SK-N-SH treated with all-trans-retinoic acid at 6 μM for 48 hours (cell line): Measurements from ENCODE around the gene MAPKAPK5.
A peak's percentile ranks its signal among the peaks of the same experiment; 100 is the strongest.
"Not testable (repeated sequence)": the region's sequence is repeated elsewhere in the genome, so short reads cannot be mapped to it uniquely, and the experiment has no call there.

Experiments used
- ATAC-seq: fragments of 200-7000 bp; cut with Tn5 transposase; 3 replicates; pipeline ENCODE4 v1.9.1; 2020; ENCODE audit warnings: mild to moderate bottlenecking, moderate library complexity
- ARNTL ChIP-seq: fragments of 450-650 bp; formaldehyde crosslinking; IDR thresholded peaks from 2 replicates; pipeline ENCODE4 v1.5.0; 2020; ENCODE audit warnings: low read depth, mild to moderate bottlenecking, moderate library complexity, borderline replicate concordance
- BACH2 ChIP-seq: fragments of 250-450 bp; sonication (Bioruptor Pico); IDR thresholded peaks from 2 replicates; pipeline ENCODE4 v1.9.0; 2021; ENCODE audit warnings: mild to moderate bottlenecking, borderline replicate concordance
- CREB5 ChIP-seq: fragments of 250-450 bp; sonication (Bioruptor Pico); IDR thresholded peaks from 2 replicates; pipeline ENCODE4 v1.5.1; 2020; ENCODE audit warnings: low read depth, mild to moderate bottlenecking, moderate library complexity
- CSDC2 ChIP-seq: fragments of 250-450 bp; sonication (Bioruptor Pico); IDR thresholded peaks from 2 replicates; pipeline ENCODE4 v1.5.0; 2020; ENCODE audit warnings: mild to moderate bottlenecking, moderate library complexity
- ISL1 ChIP-seq: fragments of 250-450 bp; sonication (Bioruptor Pico); IDR thresholded peaks from 2 replicates; pipeline ENCODE4 v2.1.2; 2022; ENCODE audit warnings: mild to moderate bottlenecking, moderate library complexity
- OSR1 ChIP-seq: fragments of 250-450 bp; sonication (Bioruptor Pico); IDR thresholded peaks from 2 replicates; pipeline ENCODE4 v1.8.0; 2022; ENCODE audit warnings: moderate library complexity, mild to moderate bottlenecking, inconsistent platforms
- PATZ1 ChIP-seq: fragments of 250-450 bp; sonication (Bioruptor Pico); IDR thresholded peaks from 2 replicates; pipeline ENCODE4 v1.8.0; 2020; ENCODE audit warnings: mild to moderate bottlenecking, moderate library complexity, borderline replicate concordance
- PPARA ChIP-seq: fragments of 250-450 bp; sonication (Bioruptor Pico); IDR thresholded peaks from 2 replicates; pipeline ENCODE4 v1.5.0; 2020; ENCODE audit warnings: mild to moderate bottlenecking, borderline replicate concordance
- TCF4 ChIP-seq: fragments of 250-450 bp; sonication (Bioruptor Pico); IDR thresholded peaks from 2 replicates; pipeline ENCODE4 v1.8.0; 2021; ENCODE audit warnings: mild to moderate bottlenecking, moderate library complexity, borderline replicate concordance
- TOX ChIP-seq: fragments of 250-450 bp; sonication (Bioruptor Pico); IDR thresholded peaks from 2 replicates; pipeline ENCODE4 v1.8.0; 2021; ENCODE audit warnings: mild to moderate bottlenecking, moderate library complexity, borderline replicate concordance
- ZFP3 ChIP-seq: fragments of 250-450 bp; sonication (Bioruptor Pico); IDR thresholded peaks from 2 replicates; pipeline ENCODE4 v1.5.0; 2020; ENCODE audit warnings: mild to moderate bottlenecking, moderate library complexity
- ZNF565 ChIP-seq: fragments of 450-650 bp; formaldehyde crosslinking; conservative IDR thresholded peaks from 2 replicates; pipeline ENCODE4 v1.5.0; 2020; ENCODE audit warnings: low read depth, mild to moderate bottlenecking, moderate library complexity
- ZNF70 ChIP-seq: fragments of 450-650 bp; formaldehyde crosslinking; IDR thresholded peaks from 2 replicates; pipeline ENCODE4 v1.5.0; 2020; ENCODE audit warnings: mild to moderate bottlenecking, moderate library complexity
- ZNF8 ChIP-seq: fragments of 450-650 bp; formaldehyde crosslinking; IDR thresholded peaks from 2 replicates; pipeline ENCODE4 v1.5.0; 2020; ENCODE audit warnings: mild to moderate bottlenecking, moderate library complexity
- TF ChIP-seq, protein P1 (sequence below): fragments of 250-450 bp; sonication (Bioruptor Pico); IDR thresholded peaks from 2 replicates; pipeline ENCODE4 v1.5.0; 2020; ENCODE audit warnings: mild to moderate bottlenecking, moderate library complexity
- TF ChIP-seq, protein P2 (sequence below): fragments of 250-450 bp; sonication (Bioruptor Pico); IDR thresholded peaks from 2 replicates; pipeline ENCODE4 v1.8.0; 2021; ENCODE audit warnings: low read depth, mild to moderate bottlenecking, moderate library complexity, borderline replicate concordance

MAPKAPK5 gene

DNA sequence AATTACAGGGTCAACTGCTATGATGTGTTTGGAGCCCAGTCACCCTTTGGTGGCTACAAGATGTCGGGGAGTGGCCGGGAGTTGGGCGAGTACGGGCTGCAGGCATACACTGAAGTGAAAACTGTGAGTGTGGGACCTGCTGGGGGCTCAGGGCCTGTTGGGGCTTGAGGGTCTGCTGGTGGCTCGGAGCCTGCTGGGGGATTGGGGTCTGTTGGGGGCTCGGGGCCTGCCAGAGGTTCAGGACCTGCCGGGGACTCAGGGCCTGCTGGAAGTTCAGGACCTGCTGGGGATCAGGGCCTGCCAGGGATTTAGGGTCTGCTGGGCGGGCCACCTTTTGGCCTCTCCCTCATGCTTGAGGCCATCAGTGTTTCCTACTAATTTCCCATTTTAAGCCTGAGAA lies 38.2 kb upstream of the MAPKAPK5 start (continued):
- TF ChIP-seq, protein P1, sequence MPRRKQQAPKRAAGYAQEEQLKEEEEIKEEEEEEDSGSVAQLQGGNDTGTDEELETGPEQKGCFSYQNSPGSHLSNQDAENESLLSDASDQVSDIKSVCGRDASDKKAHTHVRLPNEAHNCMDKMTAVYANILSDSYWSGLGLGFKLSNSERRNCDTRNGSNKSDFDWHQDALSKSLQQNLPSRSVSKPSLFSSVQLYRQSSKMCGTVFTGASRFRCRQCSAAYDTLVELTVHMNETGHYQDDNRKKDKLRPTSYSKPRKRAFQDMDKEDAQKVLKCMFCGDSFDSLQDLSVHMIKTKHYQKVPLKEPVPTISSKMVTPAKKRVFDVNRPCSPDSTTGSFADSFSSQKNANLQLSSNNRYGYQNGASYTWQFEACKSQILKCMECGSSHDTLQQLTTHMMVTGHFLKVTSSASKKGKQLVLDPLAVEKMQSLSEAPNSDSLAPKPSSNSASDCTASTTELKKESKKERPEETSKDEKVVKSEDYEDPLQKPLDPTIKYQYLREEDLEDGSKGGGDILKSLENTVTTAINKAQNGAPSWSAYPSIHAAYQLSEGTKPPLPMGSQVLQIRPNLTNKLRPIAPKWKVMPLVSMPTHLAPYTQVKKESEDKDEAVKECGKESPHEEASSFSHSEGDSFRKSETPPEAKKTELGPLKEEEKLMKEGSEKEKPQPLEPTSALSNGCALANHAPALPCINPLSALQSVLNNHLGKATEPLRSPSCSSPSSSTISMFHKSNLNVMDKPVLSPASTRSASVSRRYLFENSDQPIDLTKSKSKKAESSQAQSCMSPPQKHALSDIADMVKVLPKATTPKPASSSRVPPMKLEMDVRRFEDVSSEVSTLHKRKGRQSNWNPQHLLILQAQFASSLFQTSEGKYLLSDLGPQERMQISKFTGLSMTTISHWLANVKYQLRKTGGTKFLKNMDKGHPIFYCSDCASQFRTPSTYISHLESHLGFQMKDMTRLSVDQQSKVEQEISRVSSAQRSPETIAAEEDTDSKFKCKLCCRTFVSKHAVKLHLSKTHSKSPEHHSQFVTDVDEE (CRISPR knock-in tag) = no peak
- no peak for TF ChIP-seq CSDC2 (CRISPR knock-in tag)
- TF ChIP-seq PPARA (CRISPR knock-in tag) = no peak
- TF ChIP-seq ISL1 (CRISPR knock-in tag) = no peak
- no peak for TF ChIP-seq BACH2
- no peak for TF ChIP-seq OSR1 (CRISPR knock-in tag)
- TF ChIP-seq TOX (CRISPR knock-in tag) = no peak
- no peak for TF ChIP-seq ZFP3 (CRISPR knock-in tag)
- TF ChIP-seq CREB5 = no peak
- TF ChIP-seq, all 23 proteins: peak for 0

GRCh38 chr12:111806304-111806703 lies 35.7 kb upstream of the MAPKAPK5 start:
- no peak for TF ChIP-seq BACH2
- TF ChIP-seq, all 23 proteins: peak for 0
- no peak for ATAC-seq

DNA sequence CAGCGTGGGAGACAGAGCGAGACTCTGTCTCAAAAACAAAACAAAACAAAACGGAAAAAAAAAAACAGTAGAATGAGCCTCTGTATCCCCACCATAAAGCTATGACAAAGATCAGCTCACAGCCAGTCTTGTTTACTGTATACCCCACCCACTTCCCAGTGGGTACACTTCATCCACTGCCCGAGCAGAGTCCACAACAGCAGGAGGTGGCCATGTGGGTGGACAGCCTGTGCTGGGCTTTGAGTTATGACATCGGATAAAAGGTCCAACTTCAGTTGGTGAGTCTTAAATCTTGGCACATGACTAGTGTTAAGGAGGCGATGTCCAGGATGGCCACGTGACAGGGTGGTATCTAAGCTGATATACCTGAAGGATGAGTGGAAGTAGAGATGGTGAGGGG lies 34.8 kb upstream of the MAPKAPK5 start:
- TF ChIP-seq OSR1 (CRISPR knock-in tag) (no peak), ZNF70 (no peak), ZFP3 (CRISPR knock-in tag) (no peak), ZNF565 (no peak), CSDC2 (CRISPR knock-in tag) (no peak), BACH2 (no peak), CREB5 (no peak)
- TF ChIP-seq, protein P2, sequence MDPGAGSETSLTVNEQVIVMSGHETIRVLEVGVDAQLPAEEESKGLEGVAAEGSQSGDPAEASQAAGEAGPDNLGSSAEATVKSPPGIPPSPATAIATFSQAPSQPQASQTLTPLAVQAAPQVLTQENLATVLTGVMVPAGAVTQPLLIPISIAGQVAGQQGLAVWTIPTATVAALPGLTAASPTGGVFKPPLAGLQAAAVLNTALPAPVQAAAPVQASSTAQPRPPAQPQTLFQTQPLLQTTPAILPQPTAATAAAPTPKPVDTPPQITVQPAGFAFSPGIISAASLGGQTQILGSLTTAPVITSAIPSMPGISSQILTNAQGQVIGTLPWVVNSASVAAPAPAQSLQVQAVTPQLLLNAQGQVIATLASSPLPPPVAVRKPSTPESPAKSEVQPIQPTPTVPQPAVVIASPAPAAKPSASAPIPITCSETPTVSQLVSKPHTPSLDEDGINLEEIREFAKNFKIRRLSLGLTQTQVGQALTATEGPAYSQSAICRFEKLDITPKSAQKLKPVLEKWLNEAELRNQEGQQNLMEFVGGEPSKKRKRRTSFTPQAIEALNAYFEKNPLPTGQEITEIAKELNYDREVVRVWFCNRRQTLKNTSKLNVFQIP = no peak

GRCh38 chr12:111812881-111813741 lies 28.9 kb upstream of the MAPKAPK5 start:
- ATAC-seq = peak; percentile 98
- TF ChIP-seq ARNTL (CRISPR knock-in tag) (no peak), ISL1 (CRISPR knock-in tag) (no peak), ZNF8 (CRISPR knock-in tag) (peak; percentile 75; the same call in 1 of the 2 replicates)

More for the DNA sequence above, 34.8 kb upstream of the MAPKAPK5 start:
- ATAC-seq = no peak

DNA sequence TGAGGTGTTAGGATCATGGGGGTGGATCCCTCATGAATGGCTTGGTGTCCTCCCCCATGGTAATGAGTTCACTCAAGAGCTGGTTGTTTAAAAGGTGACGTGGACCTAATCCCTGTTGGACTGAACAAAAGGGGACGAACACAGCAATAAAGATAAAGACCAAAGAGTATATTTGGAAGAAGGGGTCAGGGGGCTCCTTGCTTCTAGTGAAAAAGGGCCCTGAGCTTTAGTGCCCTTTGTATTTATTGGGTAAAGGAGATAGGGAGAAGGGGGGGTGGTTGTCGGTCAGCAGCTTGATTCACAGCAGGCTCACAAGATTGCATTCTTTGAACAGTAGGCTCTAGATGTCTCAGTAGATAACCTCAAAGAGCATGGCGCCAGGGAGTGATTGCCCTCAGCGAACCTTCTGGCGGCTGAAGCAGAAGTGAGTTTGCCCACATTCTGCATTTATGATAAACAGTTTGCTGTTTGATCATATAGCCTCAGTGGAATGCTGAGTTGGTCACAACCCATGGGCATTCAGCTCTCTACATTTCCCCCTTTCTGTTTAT lies 25.9 kb upstream of the MAPKAPK5 start:
- no peak for TF ChIP-seq ZNF8 (CRISPR knock-in tag)
- TF ChIP-seq ARNTL (CRISPR knock-in tag) = no peak
- no peak for TF ChIP-seq PATZ1 (CRISPR knock-in tag)
- no peak for TF ChIP-seq ISL1 (CRISPR knock-in tag)
- no peak for TF ChIP-seq TCF4
- no peak for TF ChIP-seq PPARA (CRISPR knock-in tag)
- no peak for TF ChIP-seq ZNF70
- no peak for ATAC-seq

DNA sequence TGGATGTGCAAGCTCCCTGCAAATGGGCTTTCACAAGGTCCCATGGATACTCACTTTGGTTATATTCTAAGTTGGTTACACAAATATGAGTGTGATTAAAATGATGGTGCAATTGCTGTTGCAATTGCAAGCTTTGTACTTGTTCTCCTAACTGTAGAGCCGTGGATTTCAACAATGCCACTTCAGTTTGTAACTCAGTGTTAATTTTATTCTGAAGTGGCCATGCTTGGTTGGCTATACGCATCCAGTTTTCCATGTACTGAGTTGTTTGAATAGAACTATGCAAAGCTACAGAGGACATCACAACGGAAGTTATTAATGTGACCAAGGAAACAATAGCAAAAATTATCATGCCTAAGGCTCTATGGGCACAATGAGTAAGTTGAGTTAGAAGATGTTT lies 25.1 kb upstream of the MAPKAPK5 start:
- not testable (repeated sequence) for ATAC-seq
